K562 (cell line): ENCODE data around the gene CYB561A3. TPM values are rescaled to one million over a fixed set of nuclear protein-coding genes. Genes with fewer than 3 reads are reported as not detected.
A peak's percentile ranks its signal among the peaks of the same experiment; 100 is the strongest.

Source experiments
- ATAC-seq: fragments of 200-7000 bp; cut with Tn5 transposase; 3 replicates; pipeline ENCODE4 v1.9.1; 2020; ENCODE audit warnings: moderate library complexity
- BruUV-seq: library from RNA; stranded (reverse); fragments of 400-500 nt; replicated peaks from 2 replicates; lab custom pipeline; 2021; lab: Mats Ljungman, UMichigan
- CTCF ChIA-PET: fragments of 300-600 bp; formaldehyde crosslinking; extraction: SDS; loops from one replicate; lab custom pipeline; 2021; ENCODE audit warnings: low intra/inter-chr PET ratio; lab: Yijun Ruan, JAX
- POLR2A ChIA-PET: fragments of 300-600, 350-650 bp; sonication (Branson Sonifier 250); formaldehyde crosslinking; extraction: SDS; loops from one replicate; lab custom pipeline; 2021; ENCODE audit warnings: antibody characterized with exemption, inconsistent platforms; lab: Yijun Ruan, JAX
- DNase-seq, 4 experiments: peaks; one replicate each; pipeline versions ENCODE4 v3.0.0 to v3.0.0-alpha.2; 2011 to 2018; ENCODE audit warnings: low spot score in 3 of 4, mixed read lengths in 3 of 4; ENCODE audit errors: extremely low read depth in 1 of 4
- FAIRE-seq: peaks from 2 replicates; lab custom pipeline; 2011; peaks lifted over from hg19 to GRCh38; lab: Jason Lieb, UNC
- H2AFZ ChIP-seq: 2 replicates; pipeline ENCODE4 v1.6.0; 2011; ENCODE audit warnings: low read depth, low read length, control low read depth, inconsistent platforms
- H3K27ac ChIP-seq: fragments of 200-600 bp; 3 replicates; pipeline ENCODE4 v1.8.0; 2011; ENCODE audit warnings: low read depth, mild to moderate bottlenecking, control low read depth, inconsistent platforms, low read length, moderate library complexity, mixed read lengths; ENCODE audit errors: extremely low read depth
- H3K27me3 ChIP-seq, 2 experiments: fragments of 300-600 bp in 1 of 2; 2 replicates in 1 of 2; 3 replicates in 1 of 2; pipeline versions ENCODE4 v1.6.0 to v1.8.0; 2011; ENCODE audit warnings: inconsistent platforms in 2 of 2, low read length in 2 of 2, mild to moderate bottlenecking in 1 of 2, mixed read lengths in 1 of 2, moderate library complexity in 1 of 2; ENCODE audit not compliant: control insufficient read depth in 2 of 2, insufficient read depth in 2 of 2
- H3K36me3 ChIP-seq: fragments of 300-600 bp; 3 replicates; pipeline ENCODE4 v1.8.0; 2011; ENCODE audit warnings: mild to moderate bottlenecking, low read length, inconsistent platforms; ENCODE audit not compliant: control insufficient read depth, insufficient read depth
- H3K4me1 ChIP-seq, 2 experiments: fragments of 200-600 bp in 1 of 2; replicated peaks in 1 of 2; 2 replicates in 1 of 2; 3 replicates in 1 of 2; pipeline versions ENCODE4 v1.5.1 to v1.8.0; 2011; ENCODE audit warnings: inconsistent platforms in 2 of 2, low read length in 2 of 2, mild to moderate bottlenecking in 1 of 2, mixed read lengths in 1 of 2, moderate library complexity in 1 of 2; ENCODE audit not compliant: control insufficient read depth in 2 of 2, insufficient read depth in 2 of 2
- H3K4me2 ChIP-seq: 2 replicates; pipeline ENCODE4 v1.6.1; 2011; ENCODE audit warnings: low read length, control low read depth, inconsistent platforms, mixed read lengths; ENCODE audit not compliant: insufficient read depth
- H3K4me3 ChIP-seq: fragments of 200-600 bp; sonication (generic), shearing (Covaris generic); 2 replicates; pipeline ENCODE4 v1.5.1; 2016; ENCODE audit warnings: control low read depth, inconsistent platforms
- H3K79me2 ChIP-seq: fragments of 200-600 bp; 3 replicates; pipeline ENCODE4 v1.8.0; 2011; ENCODE audit warnings: low read length, inconsistent platforms; ENCODE audit not compliant: control insufficient read depth, insufficient read depth
- H3K9ac ChIP-seq, 2 experiments: 2 replicates each; pipeline versions ENCODE4 v1.6.0 to v1.6.1; 2011; ENCODE audit warnings: low read depth in 2 of 2, low read length in 2 of 2, control low read depth in 1 of 2, inconsistent platforms in 1 of 2, mild to moderate bottlenecking in 1 of 2, mixed read lengths in 1 of 2; ENCODE audit not compliant: insufficient read depth in 1 of 2
- H3K9me1 ChIP-seq: one replicate; pipeline ENCODE4 v1.6.0; 2011; ENCODE audit warnings: inconsistent platforms, mild to moderate bottlenecking, low read length, moderate library complexity; ENCODE audit not compliant: control insufficient read depth, insufficient read depth
- H3K9me3 ChIP-seq: replicated peaks from 2 replicates; pipeline ENCODE4 v1.5.1; 2011; ENCODE audit warnings: low read depth, low read length, inconsistent platforms; ENCODE audit not compliant: control insufficient read depth, insufficient read depth
- H4K20me1 ChIP-seq: replicated peaks from 2 replicates; pipeline ENCODE4 v1.6.1; 2011; ENCODE audit warnings: low read length, inconsistent platforms, mixed read lengths; ENCODE audit not compliant: control insufficient read depth, insufficient read depth
- ASH1L ChIP-seq: fragments of 450-650 bp; IDR thresholded peaks from 2 replicates; pipeline ENCODE4 v1.6.1; 2018; ENCODE audit warnings: borderline replicate concordance, mild to moderate bottlenecking, low read depth; ENCODE audit not compliant: partially characterized antibody
- FOXA3 ChIP-seq, 2 experiments: fragments of 450-650 bp in 1 of 2; sonication (generic) in 1 of 2; formaldehyde crosslinking; IDR thresholded peaks in 1 of 2; conservative IDR thresholded peaks in 1 of 2; 2 replicates each; pipeline versions ENCODE4 v1.4.0 to v1.8.0; 2020 to 2022; ENCODE audit warnings: mild to moderate bottlenecking in 2 of 2, missing genetic modification reagents in 1 of 2
- MIER1 ChIP-seq: fragments of 450-650 bp; IDR thresholded peaks from 2 replicates; pipeline ENCODE4 v1.6.1; 2016; ENCODE audit warnings: antibody characterized with exemption, mild to moderate bottlenecking, low read depth
- NONO ChIP-seq, 2 experiments: fragments of 200-400 bp in 1 of 2; fragments of 450-650 bp in 1 of 2; formaldehyde crosslinking in 1 of 2; IDR thresholded peaks; 2 replicates each; pipeline ENCODE4 v1.6.1; 2017; ENCODE audit warnings: low read depth in 2 of 2, mild to moderate bottlenecking in 2 of 2, moderate library complexity in 2 of 2, low read length in 1 of 2
- SIN3A ChIP-seq, 2 experiments: fragments of 150-350 bp in 1 of 2; IDR thresholded peaks; 2 replicates each; pipeline ENCODE4 v1.6.1; 2011 to 2016; ENCODE audit warnings: borderline replicate concordance in 2 of 2, low read depth in 2 of 2, low read length in 2 of 2, mild to moderate bottlenecking in 2 of 2, moderate library complexity in 2 of 2; ENCODE audit not compliant: control insufficient read depth in 1 of 2
- SMAD2 ChIP-seq: fragments of 150-350 bp; IDR thresholded peaks from 2 replicates; pipeline ENCODE4 v1.6.1; 2014; ENCODE audit warnings: low read depth, mild to moderate bottlenecking, low read length
- SMARCA4 ChIP-seq: fragments of 450-650 bp; IDR thresholded peaks from 2 replicates; pipeline ENCODE4 v1.6.1; 2016
- TAF9B ChIP-seq: fragments of 450-650 bp; IDR thresholded peaks from 2 replicates; pipeline ENCODE4 v1.6.1; 2018; ENCODE audit warnings: mild to moderate bottlenecking; ENCODE audit not compliant: partially characterized antibody
- ZNF695 ChIP-seq: fragments of 450-650 bp; formaldehyde crosslinking; IDR thresholded peaks from 2 replicates; pipeline ENCODE4 v1.4.0; 2020; ENCODE audit warnings: mild to moderate bottlenecking, moderate library complexity
- ZNF830 ChIP-seq: fragments of 250-450 bp; sonication (Bioruptor Pico); IDR thresholded peaks from 2 replicates; pipeline ENCODE4 v1.5.0; 2021; ENCODE audit warnings: mild to moderate bottlenecking
- ZSCAN29 ChIP-seq: fragments of 450-650 bp; IDR thresholded peaks from 2 replicates; pipeline ENCODE4 v1.6.1; 2017
- ZSCAN32 ChIP-seq: fragments of 450-650 bp; formaldehyde crosslinking; IDR thresholded peaks from 2 replicates; pipeline ENCODE4 v1.4.0; 2020; ENCODE audit warnings: mild to moderate bottlenecking, moderate library complexity
- WGBS: fragments of 100-300 bp; shearing (Covaris generic); methylation state at CpG from one replicate; pipeline ENCODE4 v1.1.6; 2016; ENCODE audit warnings: low coverage, mixed read lengths; ENCODE audit not compliant: insufficient coverage; ENCODE audit errors: missing lambda C conversion rate; 5-methylcytosine and 5-hydroxymethylcytosine counted together
- in situ Hi-C: fragments of 300-500 bp; cut with MboI; formaldehyde crosslinking; loops from 4 replicates; pipeline ENCODE4 v1.15.0; 2018; ENCODE audit warnings: inconsistent platforms, mixed read lengths
- intact Hi-C: fragments of 100-400 bp; cut with micrococcal nuclease; formaldehyde crosslinking; loops from 2 replicates; pipeline ENCODE4 v1.14.2; 2022
- polyA plus RNA-seq, 8 experiments: library from polyadenylated mRNA; depleted of rRNA in 4 of 8; stranded (reverse) in 5 of 8; unstranded in 3 of 8; fragments of >200 nt; fragmentation: Nextera tagmentation in 2 of 8; fragmentation: Illumina TruSeq in 1 of 8; extraction: Ambion mirVana in 2 of 8; extraction: Trizol in 1 of 8; gene quantifications; 2 replicates each; pipeline versions ENCODE4 v1.2.1 to v1.2.3, GENCODE V29; 2011 to 2014; ENCODE audit warnings: inconsistent platforms in 1 of 8, missing spikeins in 1 of 8
- total RNA-seq, 7 experiments: library from RNA; depleted of rRNA in 6 of 7; stranded (reverse); fragments of >200 nt in 6 of 7; fragmentation: Illumina TruSeq in 2 of 7; extraction: Trizol in 2 of 7; gene quantifications; 2 replicates each; pipeline versions ENCODE4 v1.2.1 to v1.2.3, GENCODE V29; 2011 to 2021; ENCODE audit warnings: low replicate concordance in 1 of 7
- TF ChIP-seq, protein P1 (sequence below): fragments of 450-650 bp; formaldehyde crosslinking; IDR thresholded peaks from 2 replicates; pipeline ENCODE4 v1.4.0; 2022; ENCODE audit warnings: missing genetic modification characterization

The CYB561A3 gene
- total and polyA plus RNA-seq, 9 of the 15 experiments (the other 6 are each of a cell fraction or from before 2014, with no cell fraction given), result 29.2 to 78.9 (median 37.9) TPM

GRCh38 chr11:61362542-61362875, 827 bp upstream of the CYB561A3 start (continued):
- no peak for TF ChIP-seq FOXA3 (CRISPR knock-in tag; conservative IDR thresholded peaks at IDR 0.05 in 1 of 2, IDR thresholded peaks at IDR 0.05 in 1 of 2)
- peak; percentile 6 for TF ChIP-seq ASH1L
- TF ChIP-seq ZSCAN29, result peak; percentile 39; the same call in 1 of the 2 replicates
- 0 out of 2 replicates have a peak, but pooled peaks have one; percentile 86 for TF ChIP-seq ZNF830
- TF ChIP-seq MIER1, result 0 out of 2 replicates have a peak, but pooled peaks have one; percentile 20
- TF ChIP-seq, protein P1, sequence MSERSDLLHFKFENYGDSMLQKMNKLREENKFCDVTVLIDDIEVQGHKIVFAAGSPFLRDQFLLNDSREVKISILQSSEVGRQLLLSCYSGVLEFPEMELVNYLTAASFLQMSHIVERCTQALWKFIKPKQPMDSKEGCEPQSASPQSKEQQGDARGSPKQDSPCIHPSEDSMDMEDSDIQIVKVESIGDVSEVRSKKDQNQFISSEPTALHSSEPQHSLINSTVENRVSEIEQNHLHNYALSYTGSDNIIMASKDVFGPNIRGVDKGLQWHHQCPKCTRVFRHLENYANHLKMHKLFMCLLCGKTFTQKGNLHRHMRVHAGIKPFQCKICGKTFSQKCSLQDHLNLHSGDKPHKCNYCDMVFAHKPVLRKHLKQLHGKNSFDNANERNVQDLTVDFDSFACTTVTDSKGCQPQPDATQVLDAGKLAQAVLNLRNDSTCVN (CRISPR knock-in tag), result no peak
- 0 out of 2 replicates have a peak, but pooled peaks have one; percentile 6 for TF ChIP-seq SMARCA4
- no peak for TF ChIP-seq SMAD2
- no peak for TF ChIP-seq NONO (IDR thresholded peaks at IDR 0.05; ENCODE audit: low read depth in 2 of 2, low read length in 1 of 2)

DNA sequence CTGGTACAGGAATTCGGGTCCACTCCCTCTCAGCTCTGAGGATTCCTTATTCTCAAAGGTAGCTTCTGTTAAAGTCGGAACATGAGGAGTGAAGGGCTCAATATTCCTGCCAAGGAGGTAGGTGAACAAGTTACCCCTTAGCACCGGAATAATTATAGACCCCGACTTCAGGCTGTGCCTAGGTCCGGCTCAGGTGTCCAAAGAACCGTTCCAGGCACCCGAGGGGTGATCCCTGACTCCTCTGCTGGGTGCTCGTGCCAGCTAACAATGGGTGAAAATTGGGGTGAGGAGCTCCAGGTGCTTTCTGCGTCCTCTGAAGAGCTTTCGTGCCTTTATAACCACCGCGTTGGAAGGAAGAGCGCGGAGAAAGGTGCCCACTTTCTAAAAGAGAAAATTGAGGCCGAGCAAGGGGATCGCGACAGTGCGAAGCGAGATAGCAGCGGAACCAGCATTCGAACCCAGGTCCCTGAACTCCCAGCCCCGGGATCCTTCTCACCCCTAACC, 393 bp downstream of the CYB561A3 start:
- in situ Hi-C loops (no loop called here), intact Hi-C loops (no loop called here)
- TSS peak; percentile 78 for BruUV-seq
- WGBS, result under 1% methylated on average over 22 of the region's 22 CpGs
- Histone ChIP-seq H3K27me3 (no peaks in the 10 kb centered on the region), H3K9me1 (no peaks in the 10 kb centered on the region), H3K27ac (peak overlapping the region; percentile 96), H3K9ac (peak overlapping the region; percentile 97 to 99), H3K4me3 (peak overlapping the region; percentile 67), H3K4me2 (peak overlapping the region; percentile 100), H3K79me2 (peaks cover 64% of the 10 kb centered on the region), H3K36me3 (peaks cover 34% of the 10 kb centered on the region), H3K9me3 (no peaks in the 10 kb centered on the region), H2AFZ (peak overlapping the region; percentile 98), H3K4me1 (peaks cover 29 to 39% of the 10 kb centered on the region in 2 experiments), H4K20me1 (no peaks in the 10 kb centered on the region)
- FAIRE-seq (no peak), DNase-seq (peak in 1 of 4 experiments; percentile 14), ATAC-seq (no peak)
- POLR2A ChIA-PET, result interaction anchor here (0.6 to 4.6 kb wide), 21 partner anchors 9 to 319 kb away, joined by 3 to 37 read pairs (median 4); partner anchors contain the start of genes CPSF7, DDB1, SDHAF2 and TKFC
- CTCF ChIA-PET, result no interaction called here
- TF ChIP-seq TAF9B (no peak), ZNF695 (CRISPR knock-in tag) (no peak), SIN3A (IDR thresholded peaks at IDR 0.05; ENCODE audit: borderline replicate concordance in 2 of 2, control insufficient read depth in 1 of 2, low read depth in 2 of 2, low read length in 2 of 2) (peak in 1 of 2 experiments; percentile 46; a peak in 1 of 4 replicates), ZSCAN32 (CRISPR knock-in tag) (0 out of 2 replicates have a peak, but pooled peaks have one; percentile 37)
